Measurements from ENCODE around the gene MRM3. TPM values are rescaled to one million over a fixed set of nuclear protein-coding genes. Genes with fewer than 3 reads are reported as not detected.

The MRM3 gene
- total and polyA plus RNA-seq, 2 donors (not counting 3 experiments of a cell fraction or from before 2014, with no cell fraction given) = 17.1 to 19.2 TPM

Other genes starting within 250 kb of the MRM3 start
- gene VPS53, start 67.5 kb upstream of the MRM3 start, total RNA-seq = 77.1 and 91.2 TPM in 2 replicates
- gene VPS53, start 67.5 kb upstream of the MRM3 start, polyA plus RNA-seq = 16.0 and 17.9 TPM in 2 replicates
- 29.8 and 36.6 TPM in 2 replicates for gene TLCD3A, start 49.8 kb upstream of the MRM3 start, total RNA-seq
- gene TLCD3A, start 49.8 kb upstream of the MRM3 start, polyA plus RNA-seq = 54.1 and 65.5 TPM in 2 replicates
- gene GEMIN4, start 30.1 kb upstream of the MRM3 start, total RNA-seq = 29.1 and 29.9 TPM in 2 replicates
- gene GEMIN4, start 30.1 kb upstream of the MRM3 start, polyA plus RNA-seq = 23.5 and 24.1 TPM in 2 replicates
- 81.8 and 84.2 TPM in 2 replicates for gene GLOD4, start 73 bp upstream of the MRM3 start, total RNA-seq
- 26.6 and 41.3 TPM in 2 replicates for gene GLOD4, start 73 bp upstream of the MRM3 start, polyA plus RNA-seq
- 58.9 and 77.3 TPM in 2 replicates for gene NXN, start 197.4 kb downstream of the MRM3 start, total RNA-seq
- gene NXN, start 197.4 kb downstream of the MRM3 start, polyA plus RNA-seq = 69.5 and 79.0 TPM in 2 replicates
- 19.5 and 19.6 TPM in 2 replicates for gene TIMM22, start 214.8 kb downstream of the MRM3 start, total RNA-seq
- gene TIMM22, start 214.8 kb downstream of the MRM3 start, polyA plus RNA-seq = 18.6 and 19.0 TPM in 2 replicates